H1 (cell line): ENCODE data around the gene USP49. TPM values are rescaled to one million over a fixed set of nuclear protein-coding genes. Genes with fewer than 3 reads are reported as not detected.

Experiments
- KDM5A ChIP-seq: fragments of 200-600 bp; IDR thresholded peaks from 2 replicates; pipeline ENCODE4 v1.7.1; 2012; ENCODE audit warnings: mild to moderate bottlenecking, low read length, inconsistent platforms, mixed read lengths
- RAD21 ChIP-seq, 2 experiments: IDR thresholded peaks in 1 of 2; conservative IDR thresholded peaks in 1 of 2; 2 replicates each; pipeline ENCODE4 v1.6.1; 2011; ENCODE audit warnings: low read depth in 2 of 2, low read length in 2 of 2, improper control_type of control experiment in 1 of 2, inconsistent platforms in 1 of 2, mild to moderate bottlenecking in 1 of 2, moderate library complexity in 1 of 2
- SP1 ChIP-seq: IDR thresholded peaks from 2 replicates; pipeline ENCODE4 v1.6.1; 2011; ENCODE audit warnings: low read depth, low read length
- polyA plus RNA-seq, 7 experiments: library from polyadenylated mRNA; depleted of rRNA in 3 of 7; stranded (reverse) in 5 of 7; unstranded in 2 of 7; fragments of >200 nt in 5 of 7; fragments of 200-250 nt in 2 of 7; gene quantifications; 1 replicate in 5 of 7; 2 replicates in 1 of 7; 4 replicates in 1 of 7; pipeline versions ENCODE4 v1.2.1 to v1.2.3, GENCODE V29; 2011 to 2013; ENCODE audit warnings: missing spikeins in 2 of 7, mixed read lengths in 2 of 7
- total RNA-seq: library from RNA; stranded (reverse); fragmentation: NEBNext Ultra II Directional; extraction: Animal tissue kit (Norgen Biotek cat#: 25700); gene quantifications from 2 replicates; pipeline ENCODE4 v1.2.1, GENCODE V29; 2021

The USP49 gene
- total and polyA plus RNA-seq, 2 of the 8 experiments (the other 6 are each of a cell fraction or from before 2014, with no cell fraction given) = 6.9 to 24.4 TPM

GRCh38 chr6:41763470-41763869 lies 131.7 kb downstream of the USP49 start (continued):
- TF ChIP-seq SP1 (no peak), RAD21 (IDR thresholded peaks at IDR 0.05 in 1 of 2, conservative IDR thresholded peaks at IDR 0.05 in 1 of 2; ENCODE audit: low read depth in 2 of 2, low read length in 2 of 2) (no peak), KDM5A (no peak)
